Nephron (organoid): ENCODE measurements around the gene HPD.

Source experiments
- H3K27ac Mint-ChIP-seq, 3 experiments: 2 replicates each; pipeline ENCODE4 v1.8.0; 2020; ENCODE audit warnings: mixed read lengths in 3 of 3, mild to moderate bottlenecking in 2 of 3, moderate library complexity in 1 of 3
- H3K27me3 Mint-ChIP-seq: 2 replicates; pipeline ENCODE4 v1.8.0; 2021; ENCODE audit warnings: low read depth, mild to moderate bottlenecking, moderate library complexity, mixed read lengths
- H3K36me3 Mint-ChIP-seq: 2 replicates; pipeline ENCODE4 v1.8.0; 2020; ENCODE audit warnings: low read depth, mixed read lengths
- H3K4me1 Mint-ChIP-seq: 2 replicates; pipeline ENCODE4 v1.8.0; 2020; ENCODE audit warnings: mixed read lengths
- H3K4me3 Mint-ChIP-seq, 3 experiments: 2 replicates each; pipeline ENCODE4 v1.8.0; 2020; ENCODE audit warnings: mild to moderate bottlenecking in 3 of 3, mixed read lengths in 3 of 3, moderate library complexity in 2 of 3
- H3K9me3 Mint-ChIP-seq: 2 replicates; pipeline ENCODE4 v1.8.0; 2020; ENCODE audit warnings: mixed read lengths
- CTCF ChIP-seq, 3 experiments: fragments of 200-600 bp; sonication (generic); IDR thresholded peaks; one replicate each; pipeline ENCODE4 v1.5.0; 2021; ENCODE audit warnings: antibody characterized with exemption in 3 of 3; ENCODE audit not compliant: unreplicated experiment in 3 of 3

Gene HPD

GRCh38 chr12:121816925-121817647 lies 41.6 kb downstream of the HPD start:
- Mint-ChIP-seq H3K9me3 (no peaks in the 10 kb centered on the region), H3K27me3 (no peaks in the 10 kb centered on the region), H3K4me1 (peaks cover 16% of the 10 kb centered on the region), H3K27ac (no peak overlapping the region), H3K4me3 (no peak overlapping the region), H3K36me3 (peaks cover 40% of the 10 kb centered on the region)
- no peak for TF ChIP-seq CTCF (IDR thresholded peaks at IDR 0.05; ENCODE audit: unreplicated experiment in 3 of 3)

DNA sequence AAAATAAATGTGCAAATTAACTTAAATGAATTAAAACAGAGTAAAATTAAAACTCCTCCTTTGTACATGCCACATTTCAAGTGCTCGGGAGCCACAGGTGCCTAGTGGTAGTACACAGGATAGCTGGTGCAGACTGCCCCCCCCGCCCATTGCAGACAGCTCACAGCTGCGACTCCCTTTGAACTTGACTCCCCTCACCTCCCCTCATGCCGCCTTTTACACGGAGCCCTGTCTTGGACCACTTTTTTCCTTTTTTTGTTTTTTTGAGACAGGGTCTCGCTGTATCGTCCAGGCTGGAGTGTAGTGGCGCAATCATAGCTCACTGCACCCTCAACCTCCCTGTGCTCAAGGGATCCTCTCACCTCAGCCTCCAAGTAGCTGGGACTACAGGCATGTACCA lies 43.4 kb downstream of the HPD start:
- TF ChIP-seq CTCF (IDR thresholded peaks at IDR 0.05; ENCODE audit: unreplicated experiment in 3 of 3): no peak
- no peaks in the 10 kb centered on the region for H3K9me3 Mint-ChIP-seq
- H3K36me3 Mint-ChIP-seq: peaks cover 37% of the 10 kb centered on the region
- no peaks in the 10 kb centered on the region for H3K27me3 Mint-ChIP-seq
- peak overlapping the region in 2 of 3 experiments; percentile 19 to 31 for H3K4me3 Mint-ChIP-seq
- peaks cover 23% of the 10 kb centered on the region for H3K4me1 Mint-ChIP-seq
- no peak overlapping the region for H3K27ac Mint-ChIP-seq

DNA sequence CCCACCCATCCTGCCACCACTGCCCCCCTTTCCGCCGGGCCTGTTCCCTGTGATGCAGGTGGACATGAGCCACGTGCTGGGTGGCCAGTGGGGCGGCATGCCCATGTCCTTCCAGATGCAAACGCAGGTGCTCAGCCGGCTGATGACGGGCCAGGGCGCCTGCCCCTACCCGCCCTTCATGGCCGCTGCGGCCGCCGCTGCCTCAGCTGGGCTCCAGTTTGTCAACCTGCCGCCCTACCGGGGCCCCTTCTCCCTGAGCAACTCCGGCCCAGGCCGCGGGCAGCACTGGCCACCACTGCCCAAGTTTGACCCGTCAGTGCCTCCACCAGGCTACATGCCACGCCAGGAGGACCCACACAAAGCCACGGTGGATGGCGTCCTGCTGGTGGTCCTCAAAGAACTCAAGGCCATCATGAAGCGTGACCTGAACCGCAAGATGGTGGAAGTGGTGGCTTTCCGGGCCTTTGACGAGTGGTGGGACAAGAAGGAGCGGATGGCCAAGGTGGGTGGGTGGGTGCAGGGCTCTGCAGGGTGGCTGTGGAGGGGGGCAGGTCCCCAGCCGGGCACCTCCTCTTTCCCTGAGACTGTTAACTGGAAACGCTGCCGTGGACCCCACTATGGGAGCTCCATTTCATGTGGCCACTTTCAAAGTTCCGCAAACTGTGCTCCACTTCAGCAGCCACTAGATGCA lies 44.1 kb downstream of the HPD start:
- Mint-ChIP-seq H3K4me1 (peaks cover 23% of the 10 kb centered on the region), H3K4me3 (no peak overlapping the region), H3K27ac (no peak overlapping the region), H3K9me3 (no peaks in the 10 kb centered on the region), H3K36me3 (peaks cover 39% of the 10 kb centered on the region), H3K27me3 (no peaks in the 10 kb centered on the region)
- no peak for TF ChIP-seq CTCF (IDR thresholded peaks at IDR 0.05; ENCODE audit: unreplicated experiment in 3 of 3)

DNA sequence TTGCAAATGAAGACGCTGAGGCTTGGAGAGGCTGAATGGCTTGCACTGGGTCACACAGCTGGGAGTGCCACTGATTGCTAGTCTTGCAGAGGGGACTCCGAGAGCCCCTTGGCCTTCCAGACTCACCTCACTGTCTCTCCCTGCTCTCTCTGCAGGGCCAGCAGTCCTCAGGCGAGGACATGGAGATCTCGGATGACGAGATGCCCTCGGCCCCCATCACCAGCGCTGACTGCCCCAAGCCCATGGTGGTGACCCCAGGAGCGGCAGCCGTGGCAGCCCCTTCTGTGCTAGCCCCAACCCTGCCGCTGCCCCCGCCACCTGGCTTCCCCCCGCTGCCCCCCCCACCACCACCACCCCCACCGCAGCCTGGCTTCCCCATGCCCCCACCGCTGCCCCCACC lies 44.7 kb downstream of the HPD start:
- Mint-ChIP-seq H3K4me1 (peaks cover 23% of the 10 kb centered on the region), H3K36me3 (peaks cover 40% of the 10 kb centered on the region), H3K27ac (no peak overlapping the region), H3K4me3 (peak overlapping the region in 1 of 3 experiments; percentile 86), H3K27me3 (no peaks in the 10 kb centered on the region), H3K9me3 (no peaks in the 10 kb centered on the region)
- TF ChIP-seq CTCF (IDR thresholded peaks at IDR 0.05; ENCODE audit: unreplicated experiment in 3 of 3): no peak

- H3K27ac Mint-ChIP-seq: peak overlapping the region in 2 of 3 experiments; percentile 52 to 60
- peaks cover 23% of the 10 kb centered on the region for H3K4me1 Mint-ChIP-seq
- no peaks in the 10 kb centered on the region for H3K27me3 Mint-ChIP-seq
- TF ChIP-seq CTCF (IDR thresholded peaks at IDR 0.05; ENCODE audit: unreplicated experiment in 3 of 3): no peak
- peak overlapping the region; percentile 86 to 89 (median 87) for H3K4me3 Mint-ChIP-seq
- H3K9me3 Mint-ChIP-seq: no peaks in the 10 kb centered on the region
- peaks cover 43% of the 10 kb centered on the region for H3K36me3 Mint-ChIP-seq
Observed at GRCh38 chr12:121812921-121813896, 45.5 kb downstream of the HPD start.
